ENCODE measurements around the gene DOCK7.
"Not testable (repeated sequence)": the region's sequence is repeated elsewhere in the genome, so short reads cannot be mapped to it uniquely, and the experiment has no call there.

DNA sequence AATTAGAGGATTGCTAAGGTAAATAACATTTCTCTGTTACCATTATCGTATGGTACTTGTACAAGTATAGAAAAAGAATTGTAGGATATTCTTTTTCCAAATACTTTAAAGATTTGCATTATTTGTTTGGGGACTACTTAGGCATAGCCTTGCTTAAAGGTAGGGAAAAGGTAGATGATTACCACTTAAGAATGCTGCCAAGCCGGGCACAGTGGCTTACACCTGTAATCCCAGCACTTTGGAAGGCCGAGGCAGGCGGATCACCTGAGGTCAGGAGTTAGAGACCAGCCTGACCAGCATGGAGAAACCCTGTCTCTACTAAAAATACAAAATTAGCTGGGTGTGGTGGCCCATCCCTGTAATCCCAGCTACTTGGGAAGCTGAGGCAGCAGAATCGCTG, 10.0 kb upstream of the DOCK7 start:
- TF ChIP-seq EZH2phosphoT487 (IDR thresholded peaks at IDR 0.05; ENCODE audit: insufficient read depth, low read depth); EZH2 (IDR thresholded peaks at IDR 0.05; ENCODE audit: insufficient read depth, poor library complexity, severe bottlenecking): not testable (repeated sequence)

All from GM23248 (cell line).